SH-SY5Y (cell line): ENCODE measurements around the gene CLPTM1.

Experiments
- GATA2 ChIP-seq: IDR thresholded peaks from 2 replicates; pipeline ENCODE4 v1.6.1; 2011; ENCODE audit warnings: mild to moderate bottlenecking, low read depth, low read length
- GATA3 ChIP-seq: IDR thresholded peaks from 2 replicates; pipeline ENCODE4 v1.6.1; 2011; ENCODE audit warnings: low read depth, mild to moderate bottlenecking, low read length, moderate library complexity

CLPTM1 gene

GRCh38 chr19:45019187-45019586 lies 64.0 kb downstream of the CLPTM1 start:
- no peak for TF ChIP-seq GATA3
- TF ChIP-seq GATA2: no peak

- TF ChIP-seq GATA3: no peak
These were observed 64.9 kb downstream of the CLPTM1 start for GRCh38 chr19:45020071-45020470.

GRCh38 chr19:45021971-45022370 lies 66.8 kb downstream of the CLPTM1 start:
- no peak for TF ChIP-seq GATA3
- TF ChIP-seq GATA2: no peak

GRCh38 chr19:45023048-45023447 lies 67.9 kb downstream of the CLPTM1 start:
- TF ChIP-seq GATA2: no peak

GRCh38 chr19:45025264-45025663 lies 70.1 kb downstream of the CLPTM1 start:
- no peak for TF ChIP-seq GATA3
- no peak for TF ChIP-seq GATA2

- TF ChIP-seq GATA3 (no peak), GATA2 (no peak)
These were observed 72.2 kb downstream of the CLPTM1 start for GRCh38 chr19:45027371-45027770.

GRCh38 chr19:45030825-45031224 lies 75.6 kb downstream of the CLPTM1 start:
- TF ChIP-seq GATA2: no peak

GRCh38 chr19:45032421-45032820 lies 77.2 kb downstream of the CLPTM1 start:
- TF ChIP-seq GATA2: no peak

GRCh38 chr19:45035755-45036154 lies 80.6 kb downstream of the CLPTM1 start:
- no peak for TF ChIP-seq GATA2

GRCh38 chr19:45037393-45038169 lies 82.4 kb downstream of the CLPTM1 start:
- no peak for TF ChIP-seq GATA2
- TF ChIP-seq GATA3: no peak

- TF ChIP-seq GATA3 (no peak), GATA2 (no peak)
These were observed 84.0 kb downstream of the CLPTM1 start, which contains the start of gene CLASRP for GRCh38 chr19:45038931-45039893. CLASRP (plus strand) TSS chr19:45039045; CDS start chr19:45040213, 1,168 bp downstream.

- no peak for TF ChIP-seq GATA3
- TF ChIP-seq GATA2: no peak
These were observed 85.0 kb downstream of the CLPTM1 start for GRCh38 chr19:45040059-45040771.

- TF ChIP-seq GATA3: no peak
- no peak for TF ChIP-seq GATA2
These were observed 85.9 kb downstream of the CLPTM1 start for GRCh38 chr19:45041125-45041524.
